SHP77 treated with DMSO at 0.1 percent for 48 hours (cell line): ENCODE results near the gene NPR2.

ENCODE experiments used
- DNase-seq: peaks from one replicate; lab custom pipeline; 2025; lab: John Stamatoyannopoulos, UW

Gene NPR2

DNA sequence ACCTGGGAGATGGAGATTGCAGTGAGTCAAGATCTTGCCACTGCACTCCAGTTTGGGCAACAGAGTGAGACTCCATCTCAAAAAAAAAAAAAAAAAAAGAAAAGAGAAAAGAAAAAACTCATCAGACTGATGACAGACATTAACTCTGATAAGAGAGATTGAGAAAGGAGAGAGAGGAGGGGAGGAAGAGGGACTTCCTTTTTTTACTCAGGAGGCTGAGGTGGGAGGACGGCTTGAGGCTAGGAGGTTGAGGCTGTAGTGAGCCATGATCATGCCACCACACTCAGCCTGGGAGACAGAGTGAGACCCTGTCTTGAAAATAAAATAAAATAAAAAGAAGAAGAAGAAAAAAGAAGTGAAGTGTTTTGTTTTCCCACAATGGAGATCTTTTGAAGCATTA, 27.6 kb upstream of the NPR2 start:
- DNase-seq, result no peak

DNA sequence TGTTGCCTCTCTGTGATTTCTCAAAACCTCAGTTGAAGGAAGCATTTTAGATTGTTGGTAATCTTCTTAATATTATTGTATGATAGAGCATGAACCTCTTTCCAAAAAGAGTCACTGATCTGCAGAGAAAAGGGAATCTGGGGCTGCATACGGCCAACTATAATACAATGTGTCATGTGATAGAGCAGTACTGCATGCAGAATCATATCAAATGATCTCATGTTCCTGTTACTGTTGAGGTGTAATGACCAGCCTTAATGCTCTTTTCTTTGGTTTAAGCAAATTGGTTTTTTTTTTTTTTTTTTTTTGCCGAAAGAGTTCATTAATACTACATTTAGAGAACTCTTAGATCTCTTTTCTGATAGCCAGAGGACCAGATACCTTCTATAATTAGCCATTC, 24.4 kb upstream of the NPR2 start:
- DNase-seq, result no peak

DNA sequence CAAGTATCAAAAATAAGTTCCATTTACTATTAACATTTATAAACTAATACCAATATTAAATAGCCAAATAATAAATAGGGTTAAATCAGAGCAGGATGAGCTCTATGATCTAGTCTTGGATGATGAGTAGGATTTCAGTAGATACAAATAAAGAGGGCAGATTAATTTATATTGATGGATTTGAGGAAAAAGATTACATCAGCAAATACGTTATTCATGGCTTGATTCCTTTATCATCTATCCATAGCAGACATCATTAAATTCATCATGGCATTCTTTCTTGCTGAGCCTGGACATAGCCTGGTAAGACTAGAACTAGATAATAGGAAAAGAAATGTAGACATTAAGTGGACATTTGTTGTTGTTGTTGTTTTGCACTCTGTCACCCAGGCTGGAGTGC, 23.9 kb upstream of the NPR2 start:
- no peak for DNase-seq

DNA sequence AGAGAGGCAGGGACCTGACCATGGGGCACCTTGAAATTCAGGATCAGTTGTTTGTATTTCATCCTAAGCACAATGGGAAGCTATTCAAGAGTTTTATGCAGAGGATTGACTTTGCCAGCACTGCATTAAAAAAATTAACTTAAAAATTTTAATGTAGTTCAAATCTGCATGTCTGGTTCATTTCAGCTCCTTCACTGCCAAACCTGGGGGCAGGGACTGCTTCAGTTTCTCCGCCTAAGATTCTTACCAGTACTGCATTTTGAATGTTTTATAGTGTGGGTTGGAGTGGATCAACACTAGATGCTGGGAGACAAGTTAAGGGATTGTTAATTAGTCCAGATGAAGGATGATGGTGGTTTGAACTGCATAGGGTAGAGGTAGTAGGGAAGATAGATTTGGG, 21.6 kb upstream of the NPR2 start:
- no peak for DNase-seq

DNA sequence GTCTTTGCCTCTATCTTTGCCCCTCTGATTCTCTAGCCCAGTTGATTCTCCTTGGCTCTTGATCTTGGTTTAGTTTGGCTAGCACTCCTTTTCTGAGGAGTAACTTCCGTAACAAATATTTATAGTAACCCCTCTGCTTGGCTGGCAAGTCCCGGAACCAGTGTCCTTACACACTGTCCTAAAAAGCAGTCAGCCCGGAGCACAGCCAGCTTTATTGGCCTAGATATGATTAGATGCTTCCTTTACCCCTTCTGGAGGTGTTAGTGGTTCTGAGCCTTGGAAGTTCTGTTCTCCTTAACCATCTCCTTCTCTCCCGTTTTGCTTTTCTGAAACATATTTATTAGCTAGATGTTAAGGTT, 20.3 kb upstream of the NPR2 start:
- DNase-seq, result no peak

DNA sequence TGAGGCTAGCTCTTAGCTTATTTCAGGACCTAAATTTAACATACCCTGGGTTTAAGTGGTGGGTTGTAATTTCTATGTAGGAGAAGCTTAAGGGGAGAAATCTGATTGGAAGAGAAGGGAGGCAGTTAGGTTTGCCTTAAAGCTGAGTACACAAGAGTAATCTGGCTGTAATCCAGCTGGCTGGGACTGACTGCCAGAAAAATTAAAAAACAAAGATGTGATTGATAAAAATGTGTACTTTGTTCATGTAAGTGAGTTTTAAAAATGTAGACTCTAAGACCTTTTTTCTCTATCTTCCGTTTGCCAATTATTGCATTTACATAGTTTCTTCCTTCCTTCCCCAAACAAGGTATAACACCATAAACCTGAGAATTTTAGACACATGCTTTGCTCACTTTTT, 19.9 kb upstream of the NPR2 start:
- peak; percentile 75 for DNase-seq

DNA sequence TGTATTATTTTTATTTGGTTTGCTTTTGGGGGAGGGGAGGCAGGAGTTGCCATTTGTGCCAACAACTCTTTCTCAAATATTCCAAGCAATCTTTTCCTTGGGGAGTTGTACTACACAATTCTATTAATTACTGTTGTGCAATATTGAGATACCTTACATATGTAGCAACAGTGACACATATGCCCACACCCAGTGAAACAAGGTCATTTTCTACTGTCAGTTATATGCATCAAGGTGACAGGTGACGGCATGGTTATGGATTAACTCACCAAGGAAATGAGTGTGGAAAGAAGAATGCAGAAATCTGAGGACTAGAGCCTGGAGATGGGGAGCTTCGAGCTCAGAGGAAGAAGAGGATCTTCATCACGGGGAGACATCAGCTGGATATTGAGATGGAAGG, 19.4 kb upstream of the NPR2 start:
- no peak for DNase-seq

DNA sequence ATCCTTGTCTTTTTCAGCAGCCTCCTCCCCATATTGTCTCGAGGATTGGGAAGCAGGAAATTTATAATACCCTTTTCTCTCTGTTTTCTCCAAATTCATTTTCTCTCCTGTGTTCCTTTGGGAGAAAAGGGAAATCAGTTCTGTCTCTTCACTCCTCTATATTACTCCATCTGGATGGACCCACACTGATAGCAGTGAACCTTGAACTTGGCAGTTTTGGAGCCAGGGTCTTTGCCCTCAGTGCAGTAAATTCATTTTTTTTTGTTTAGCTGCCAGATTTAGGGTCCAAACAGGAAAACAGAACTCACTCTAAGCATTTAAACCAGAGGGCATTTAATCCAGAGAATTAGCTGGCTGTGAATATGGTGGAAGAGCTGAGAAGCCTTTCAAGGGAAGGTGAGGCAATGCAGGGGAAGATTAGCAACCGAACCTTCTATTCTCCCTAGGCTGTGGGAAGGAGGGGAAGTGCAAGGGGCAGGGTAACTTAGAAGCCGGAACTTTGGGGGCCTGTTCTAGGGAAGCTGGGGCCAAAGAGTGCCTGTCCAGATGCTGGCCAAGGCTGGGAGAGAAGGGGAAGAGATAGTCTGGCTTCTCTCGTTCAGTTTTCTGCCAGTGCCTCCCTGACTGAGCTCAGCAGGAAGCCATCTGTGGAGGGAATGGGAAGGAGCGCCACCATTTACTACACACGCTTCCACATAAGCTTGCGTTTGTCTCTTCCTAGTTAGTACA, 16.3 kb upstream of the NPR2 start:
- DNase-seq, result no peak

DNA sequence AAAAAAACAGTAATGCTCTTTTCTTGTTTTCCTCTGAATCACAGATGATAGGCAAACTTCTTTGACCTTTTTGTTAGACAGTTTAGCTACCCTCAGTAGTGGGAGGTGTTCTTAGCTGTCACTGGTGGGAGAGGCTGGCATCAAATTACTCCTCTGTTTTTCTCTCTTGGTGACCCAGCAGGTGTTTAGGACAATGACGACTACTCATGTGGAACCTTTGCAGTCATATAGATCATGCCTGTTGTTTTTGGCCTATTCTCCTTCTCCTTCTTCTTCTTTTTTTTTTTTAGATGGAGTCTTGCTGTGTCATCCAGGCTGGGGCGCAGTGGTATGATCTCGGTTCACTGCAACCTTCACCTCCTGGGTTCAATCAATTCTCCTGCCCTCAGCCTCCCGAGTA, 15.4 kb upstream of the NPR2 start:
- DNase-seq, result peak; percentile 77

DNA sequence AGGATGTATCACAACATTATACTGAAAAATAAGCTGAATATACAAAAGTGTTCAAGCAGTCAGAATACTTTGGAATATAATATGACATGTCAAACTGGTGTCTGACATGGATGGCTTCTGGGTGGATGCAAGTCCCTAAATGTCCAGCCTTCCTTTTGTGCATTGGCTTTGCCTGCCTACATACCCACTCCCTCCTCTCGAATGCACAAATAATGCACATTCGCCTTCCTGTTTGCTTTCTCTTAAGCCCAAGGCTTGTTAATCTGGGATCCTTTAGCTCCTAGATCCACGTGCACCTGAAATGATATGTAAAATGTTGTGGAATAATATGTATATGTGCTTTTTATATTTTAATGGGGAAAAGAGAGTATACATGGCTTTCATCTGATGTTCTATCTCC, 12.9 kb upstream of the NPR2 start:
- no peak for DNase-seq

DNA sequence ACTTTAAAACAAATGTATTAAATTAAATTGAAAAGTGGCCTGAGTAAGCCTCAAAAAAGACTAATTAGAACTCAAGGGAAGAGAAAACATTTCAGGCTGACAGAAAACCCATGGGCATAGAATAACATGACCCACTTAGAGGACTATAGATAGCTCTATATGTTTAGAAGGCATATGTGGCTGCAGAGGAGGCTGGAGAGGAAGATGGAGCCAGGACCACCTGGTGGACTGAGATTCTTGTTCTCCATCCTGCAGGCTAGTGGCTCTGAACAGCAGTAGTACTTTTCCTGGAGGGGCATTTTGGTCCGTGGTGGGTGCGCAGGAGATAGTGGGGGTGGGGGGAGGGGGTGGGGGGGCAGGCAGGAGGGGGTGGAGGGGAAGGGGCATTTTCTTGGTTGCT, 10.3 kb upstream of the NPR2 start:
- no peak for DNase-seq

DNA sequence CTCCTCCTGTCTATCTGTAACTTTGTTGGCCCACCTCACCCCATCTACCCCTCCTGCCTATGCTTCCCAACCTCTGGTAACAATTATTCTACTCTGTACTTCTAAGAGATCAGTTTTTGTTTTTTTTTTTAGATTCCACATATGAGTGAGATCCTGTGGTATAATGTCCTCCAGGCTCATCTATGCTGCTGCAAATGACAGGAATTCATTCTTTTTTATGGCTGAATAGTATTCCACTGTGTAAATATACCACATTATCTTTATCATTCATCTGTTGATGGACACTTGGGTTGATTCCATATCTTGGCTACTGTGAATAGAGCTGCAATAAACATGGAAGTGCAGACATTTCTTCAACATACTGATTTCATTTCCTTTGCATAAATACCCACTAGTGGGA, 8.0 kb upstream of the NPR2 start:
- DNase-seq, result no peak

DNA sequence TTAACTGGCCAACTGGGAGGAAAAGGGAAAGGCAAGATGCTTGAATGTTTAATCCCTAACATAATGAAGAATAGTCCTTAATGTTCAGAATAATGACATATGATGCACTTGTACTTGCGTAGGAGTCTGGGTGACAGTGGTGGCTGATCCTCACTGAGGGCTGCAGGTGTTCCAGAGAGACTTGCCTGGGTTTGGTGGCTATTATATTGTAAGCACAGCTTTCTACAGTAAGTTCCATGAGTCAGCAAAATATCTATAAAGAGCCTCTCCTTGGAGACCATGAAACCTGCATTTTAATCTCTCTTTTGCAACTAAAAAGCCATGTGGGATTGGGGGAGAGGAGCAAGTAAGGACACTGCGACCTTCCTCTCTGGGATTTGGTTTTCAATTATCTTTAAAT, 1.9 kb upstream of the NPR2 start:
- no peak for DNase-seq

DNA sequence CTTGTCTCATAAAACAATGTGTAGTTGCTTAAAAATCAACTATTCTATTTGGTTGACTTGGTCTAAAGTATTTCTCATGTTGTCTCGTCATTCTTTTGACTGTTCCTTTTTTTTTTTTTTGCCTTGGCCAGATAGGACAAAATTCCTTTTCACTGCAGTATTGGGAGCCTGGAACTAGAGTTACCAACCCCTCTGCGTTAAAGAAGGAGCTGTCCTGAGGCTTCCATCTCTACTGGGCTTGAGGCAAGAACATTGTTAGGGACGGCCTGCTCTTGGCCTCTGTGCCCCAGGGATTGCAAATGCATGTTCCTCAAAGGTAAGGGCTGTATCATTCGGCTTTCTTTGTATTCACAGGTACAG, 1.4 kb upstream of the NPR2 start:
- DNase-seq, result no peak

DNA sequence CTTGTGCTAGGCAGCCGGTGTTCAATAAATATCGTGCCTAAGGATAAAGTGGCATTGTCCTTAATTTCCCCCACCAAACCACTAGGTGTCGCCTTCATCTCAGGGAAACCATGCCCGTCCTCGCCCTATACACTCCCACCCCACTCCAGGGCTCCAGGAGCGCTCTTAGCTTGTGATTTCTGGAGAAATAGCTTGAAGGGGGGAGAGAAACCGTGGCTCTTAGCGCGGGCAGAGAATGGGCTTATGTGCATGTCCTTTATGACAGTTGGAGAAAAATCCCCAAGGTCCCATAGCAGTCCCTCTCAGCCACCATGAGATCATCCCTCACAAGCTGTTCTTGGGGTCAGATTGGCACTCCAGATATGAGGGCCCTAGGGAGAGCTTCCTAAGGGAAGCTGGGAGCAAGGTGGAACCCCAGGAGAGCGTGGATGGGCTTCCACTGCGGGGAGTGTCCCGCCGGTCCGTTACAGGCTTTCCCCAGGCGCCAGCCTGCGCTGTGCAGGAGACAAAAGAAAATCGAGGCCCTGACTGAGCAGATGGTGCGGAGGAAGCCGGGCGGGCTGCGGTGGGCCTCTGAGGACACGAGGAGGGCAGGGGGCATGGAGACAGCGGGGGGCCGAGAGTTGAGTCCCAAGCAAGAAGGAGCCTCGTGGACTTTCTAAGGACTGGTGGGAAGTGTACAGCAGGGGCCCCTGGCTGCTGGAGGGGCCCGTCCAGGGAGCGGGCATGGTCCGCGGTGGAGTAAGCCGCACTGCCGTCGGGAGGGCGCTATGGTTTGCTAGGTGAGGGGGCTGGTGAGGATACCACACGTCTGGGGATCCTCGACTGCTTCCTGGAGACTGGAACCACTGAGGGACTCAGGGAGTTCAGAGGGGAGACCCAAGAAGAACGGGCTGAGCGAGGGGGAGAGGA, 750 bp upstream of the NPR2 start:
- DNase-seq, result no peak

DNA sequence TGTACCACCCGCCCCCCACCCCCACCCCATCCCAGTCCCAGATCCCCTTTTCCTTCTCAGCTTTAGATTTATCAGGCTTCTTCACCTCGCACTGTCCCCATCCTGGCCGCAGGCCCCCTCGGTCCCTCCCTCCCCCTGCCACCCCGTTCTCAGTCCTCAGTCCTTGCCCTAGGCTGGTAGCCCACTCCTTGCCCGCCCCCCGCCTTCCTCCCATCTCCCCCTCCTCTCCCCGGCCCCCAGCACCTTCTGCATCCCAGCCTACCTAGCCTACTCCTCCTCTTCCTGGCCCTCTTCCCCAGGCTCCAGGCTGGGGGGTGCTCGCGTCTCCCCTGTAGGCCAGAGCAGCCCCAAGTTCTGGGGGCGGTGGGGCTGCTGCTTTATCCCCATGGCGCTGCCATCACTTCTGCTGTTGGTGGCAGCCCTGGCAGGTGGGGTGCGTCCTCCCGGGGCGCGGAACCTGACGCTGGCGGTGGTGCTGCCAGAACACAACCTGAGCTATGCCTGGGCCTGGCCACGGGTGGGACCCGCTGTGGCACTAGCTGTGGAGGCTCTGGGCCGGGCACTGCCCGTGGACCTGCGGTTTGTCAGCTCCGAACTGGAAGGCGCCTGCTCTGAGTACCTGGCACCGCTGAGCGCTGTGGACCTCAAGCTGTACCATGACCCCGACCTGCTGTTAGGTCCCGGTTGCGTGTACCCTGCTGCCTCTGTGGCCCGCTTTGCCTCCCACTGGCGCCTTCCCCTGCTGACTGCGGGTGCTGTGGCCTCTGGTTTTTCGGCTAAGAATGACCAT, 828 bp downstream of the NPR2 start:
- no peak for DNase-seq

DNA sequence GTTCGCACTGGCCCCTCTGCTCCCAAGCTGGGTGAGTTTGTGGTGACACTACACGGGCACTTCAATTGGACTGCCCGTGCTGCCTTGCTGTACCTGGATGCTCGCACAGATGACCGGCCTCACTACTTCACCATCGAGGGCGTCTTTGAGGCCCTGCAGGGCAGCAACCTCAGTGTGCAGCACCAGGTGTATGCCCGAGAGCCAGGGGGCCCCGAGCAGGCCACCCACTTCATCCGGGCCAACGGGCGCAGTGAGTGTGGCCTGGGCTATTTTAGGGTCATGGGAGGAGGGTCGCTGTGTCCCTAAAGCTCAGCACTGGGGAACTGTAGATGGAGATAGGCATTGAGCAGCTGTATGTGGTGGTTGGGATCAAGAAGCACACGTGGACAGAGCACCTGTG, 1.4 kb downstream of the NPR2 start:
- DNase-seq, result no peak

DNA sequence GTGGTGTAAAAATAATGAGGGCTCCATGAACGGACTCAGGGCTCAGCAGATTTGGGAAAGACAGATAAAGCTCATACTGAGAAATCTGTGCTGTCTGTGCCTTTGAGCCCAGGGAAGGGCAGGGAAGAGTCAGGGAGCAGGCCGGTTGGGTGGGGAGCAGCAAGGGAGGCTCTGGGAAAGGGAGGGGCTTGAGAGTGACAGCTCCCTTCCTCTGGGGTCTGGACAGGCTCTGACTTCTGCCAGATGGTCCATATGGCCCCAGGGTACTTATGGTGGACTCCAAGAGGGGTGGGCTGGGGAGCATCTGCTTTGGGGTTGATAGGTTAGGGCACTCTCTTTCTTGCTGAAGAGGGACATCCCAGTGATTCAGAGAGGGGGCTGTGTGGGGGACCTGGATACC, 2.1 kb downstream of the NPR2 start:
- DNase-seq, result no peak

DNA sequence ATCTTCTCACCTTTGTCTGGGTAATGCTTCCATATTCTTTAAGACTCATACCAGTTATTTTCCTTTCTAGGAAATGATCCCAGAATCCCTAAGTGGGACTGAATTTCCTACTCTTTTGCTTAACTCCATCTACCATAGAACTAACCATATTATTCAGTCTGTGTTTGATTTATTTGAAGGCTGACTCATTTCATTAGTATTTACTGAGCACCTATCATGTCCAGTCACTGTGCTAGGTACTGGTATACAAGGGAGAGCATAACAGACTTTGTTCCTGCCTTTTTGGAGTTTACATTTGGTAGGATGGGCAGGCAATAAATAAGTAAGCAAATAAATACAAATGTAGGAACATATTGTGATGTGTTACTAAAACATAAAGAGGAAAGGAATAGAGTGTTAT, 4.3 kb downstream of the NPR2 start:
- no peak for DNase-seq

DNA sequence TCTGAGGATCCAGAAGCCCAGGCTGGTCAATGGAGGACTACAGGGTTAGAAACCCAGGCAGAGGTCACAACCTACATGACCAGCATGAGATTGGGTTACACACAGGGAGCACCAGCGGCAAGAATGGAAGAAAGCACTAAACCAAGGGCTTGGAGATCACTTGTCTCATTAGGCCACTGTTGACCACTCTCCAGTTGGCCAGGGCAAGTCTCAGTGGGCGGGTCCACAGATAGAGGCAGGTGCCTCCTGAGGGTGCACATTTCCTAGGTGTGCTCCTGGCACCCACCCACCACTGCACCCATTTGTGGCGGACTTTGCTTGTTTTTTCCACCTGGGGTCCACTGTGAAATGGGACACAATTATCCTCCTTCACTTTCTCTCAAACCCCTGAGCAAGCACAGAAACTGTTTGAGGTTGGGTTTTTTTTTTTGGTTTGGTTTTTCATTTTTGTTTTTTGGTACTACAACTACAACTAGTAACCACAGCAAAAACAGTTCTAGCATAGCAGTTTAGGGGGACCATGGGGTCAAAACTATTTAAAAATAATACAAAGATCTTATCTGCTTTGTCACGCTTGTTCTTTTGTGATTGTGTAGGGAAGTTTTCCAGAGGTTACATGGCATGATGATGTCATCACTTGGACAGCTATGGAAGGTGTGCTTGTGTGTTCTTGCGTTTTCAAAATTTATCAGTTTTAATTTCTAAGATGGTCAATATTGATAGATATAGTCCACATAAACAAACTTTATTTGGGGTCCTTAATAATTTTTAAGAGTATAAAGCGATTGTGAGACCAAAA, 6.1 kb downstream of the NPR2 start:
- no peak for DNase-seq

DNA sequence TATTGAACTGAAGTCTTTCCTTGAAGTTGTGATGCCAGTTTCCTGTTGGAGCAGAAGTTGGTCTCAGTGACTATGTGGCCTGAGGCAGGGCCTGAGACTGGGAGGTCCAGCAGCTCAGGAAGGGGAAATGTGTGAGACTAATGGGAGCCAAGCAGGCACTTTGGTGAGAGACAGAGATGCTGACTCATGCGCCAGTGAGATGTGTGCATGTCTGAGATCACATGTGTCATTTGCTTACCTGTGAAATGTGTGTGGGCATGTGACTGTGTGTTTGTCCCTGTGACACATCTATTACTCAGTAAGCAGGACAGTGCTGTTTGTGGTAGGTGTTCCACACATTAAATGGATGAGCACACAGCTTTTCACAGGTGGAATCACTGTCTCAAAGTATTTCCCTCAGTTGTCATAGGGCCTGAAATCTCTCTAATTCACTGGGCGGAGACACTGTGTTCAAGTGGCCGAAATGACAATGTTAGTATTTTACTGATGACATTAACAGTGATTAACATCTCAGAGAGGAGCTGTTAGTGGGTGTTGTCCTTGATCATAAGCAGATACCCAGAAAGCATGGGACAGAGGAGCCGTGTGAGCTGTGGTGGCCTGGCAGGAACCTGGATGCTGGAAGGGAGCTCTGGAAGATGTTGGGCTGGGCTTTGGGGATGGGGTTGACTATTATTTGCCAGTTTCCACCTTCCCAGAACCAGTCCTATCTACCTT, 7.4 kb downstream of the NPR2 start:
- DNase-seq, result no peak

DNA sequence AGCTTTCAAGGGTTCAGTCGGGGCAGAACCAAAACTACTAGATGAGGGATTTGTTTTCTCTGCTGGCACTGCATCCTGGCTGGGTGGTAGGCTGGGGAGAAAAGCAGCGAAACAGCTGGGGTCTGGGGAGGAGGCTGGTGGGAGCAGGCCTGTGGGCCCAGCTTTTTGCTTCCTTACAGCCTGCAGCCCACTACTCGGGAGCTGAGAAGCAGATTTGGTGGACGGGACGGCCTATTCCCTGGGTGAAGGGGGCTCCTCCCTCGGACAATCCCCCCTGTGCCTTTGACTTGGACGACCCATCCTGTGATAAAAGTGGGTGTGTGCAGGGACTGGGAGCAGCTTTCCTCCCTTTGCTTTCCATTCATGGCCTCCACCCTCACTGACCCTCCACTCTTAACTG, 9.1 kb downstream of the NPR2 start:
- no peak for DNase-seq
